GM19035 (cell line): ENCODE results near the gene PPP2R3C.
"Not testable (repeated sequence)": the region's sequence is repeated elsewhere in the genome, so short reads cannot be mapped to it uniquely, and the experiment has no call there.

Experiments
- ATAC-seq: cut with Tn5 transposase; IDR thresholded peaks from one replicate; pipeline ENCODE4 v1.9.1; 2021; ENCODE audit not compliant: unreplicated experiment

The PPP2R3C gene

GRCh38 chr14:35133542-35134328, 11.9 kb upstream of the PPP2R3C start:
- ATAC-seq, result no peak

DNA sequence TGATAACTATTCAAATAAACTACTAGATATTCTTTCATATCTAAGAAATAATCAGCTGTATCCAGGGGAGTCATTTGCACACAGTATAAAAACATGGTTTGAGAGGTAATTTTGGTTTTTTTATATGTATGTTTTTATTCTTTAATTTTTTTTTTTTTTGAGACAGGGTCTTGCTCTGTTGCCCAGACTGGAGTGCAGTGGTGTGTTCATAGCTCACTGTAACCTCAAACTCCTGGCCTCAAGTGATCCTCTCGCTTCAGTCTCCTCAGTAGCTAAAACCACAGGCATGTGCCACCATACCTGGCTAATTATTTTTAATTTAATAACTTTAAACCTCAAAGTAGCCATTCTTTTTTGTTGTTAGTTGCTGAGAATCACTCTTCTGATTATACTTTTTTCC, 2.3 kb upstream of the PPP2R3C start:
- no peak for ATAC-seq

GRCh38 chr14:35123388-35123703, 1.6 kb upstream of the PPP2R3C start:
- no peak for ATAC-seq

DNA sequence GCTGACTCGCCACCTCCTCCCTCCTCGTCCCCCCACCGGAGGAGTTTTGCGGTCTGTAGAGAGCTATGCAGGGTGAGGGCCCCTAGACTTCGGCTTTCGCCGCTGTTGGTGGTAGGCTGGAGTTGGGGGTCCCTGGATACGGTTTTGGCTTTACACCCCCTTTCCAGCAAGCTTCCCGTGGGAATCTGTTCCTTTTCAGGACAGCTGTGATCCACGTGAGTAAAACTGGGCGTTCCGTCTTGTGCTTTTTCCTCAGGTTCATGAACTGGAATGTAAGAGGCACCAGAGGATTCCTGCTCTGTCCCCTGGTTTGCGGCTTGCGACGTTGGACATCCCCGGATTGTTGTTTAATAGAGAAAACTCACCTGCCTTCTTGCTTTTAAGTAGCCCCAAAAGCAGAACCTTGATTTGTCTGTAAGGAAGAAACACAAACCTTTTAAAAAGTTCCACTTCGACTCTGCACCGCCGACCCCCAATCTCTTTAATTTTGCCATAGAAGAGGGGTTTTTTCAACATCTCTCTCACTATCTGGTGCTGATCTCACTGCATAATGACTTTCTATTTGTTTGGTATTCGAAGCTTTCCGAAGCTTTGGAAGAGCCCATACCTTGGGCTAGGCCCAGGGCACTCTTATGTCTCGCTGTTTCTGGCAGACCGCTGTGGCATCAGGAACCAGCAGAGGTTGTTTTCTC, 1.1 kb upstream of the PPP2R3C start:
- ATAC-seq, result peak; percentile 40

GRCh38 chr14:35121026-35121886, 534 bp downstream of the PPP2R3C start:
- ATAC-seq, result peak; percentile 1

DNA sequence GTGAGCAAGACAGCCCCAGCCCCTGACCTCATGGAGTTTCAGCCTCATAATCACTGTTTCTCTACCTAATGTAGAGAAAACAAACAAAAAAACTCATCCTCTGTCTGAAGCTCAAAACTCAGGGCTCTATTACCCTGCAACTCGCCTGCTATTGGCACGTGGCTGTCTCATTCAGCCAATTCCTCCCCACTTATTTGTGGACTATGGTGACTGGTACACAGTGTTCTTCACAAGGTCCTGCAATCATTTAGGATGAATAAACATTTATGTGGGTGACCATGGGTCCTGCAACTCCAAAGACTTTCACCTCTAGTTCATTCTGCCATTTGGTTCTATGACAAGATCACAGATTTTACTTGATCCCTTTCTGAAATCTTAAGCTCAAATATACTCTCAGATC, 4.7 kb downstream of the PPP2R3C start:
- no peak for ATAC-seq

DNA sequence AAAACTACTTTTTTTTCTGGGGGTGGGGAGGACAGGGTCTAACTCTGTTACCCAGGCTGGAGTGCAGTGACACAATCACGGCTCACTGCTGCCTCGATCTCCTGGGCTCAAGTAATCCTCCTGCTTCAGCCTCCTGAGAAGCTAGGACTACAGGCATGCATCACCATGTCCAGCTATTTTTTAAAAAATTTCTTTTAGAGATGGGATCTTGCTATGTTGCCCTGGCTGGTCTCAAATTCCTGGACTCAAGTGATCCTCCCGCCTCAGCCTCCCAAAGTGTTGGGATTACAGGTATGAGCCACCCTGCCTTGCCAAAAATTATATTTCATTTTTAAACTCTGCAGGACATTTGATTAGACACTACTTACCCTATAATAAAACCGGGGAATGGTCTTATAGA, 5.5 kb downstream of the PPP2R3C start:
- no peak for ATAC-seq

DNA sequence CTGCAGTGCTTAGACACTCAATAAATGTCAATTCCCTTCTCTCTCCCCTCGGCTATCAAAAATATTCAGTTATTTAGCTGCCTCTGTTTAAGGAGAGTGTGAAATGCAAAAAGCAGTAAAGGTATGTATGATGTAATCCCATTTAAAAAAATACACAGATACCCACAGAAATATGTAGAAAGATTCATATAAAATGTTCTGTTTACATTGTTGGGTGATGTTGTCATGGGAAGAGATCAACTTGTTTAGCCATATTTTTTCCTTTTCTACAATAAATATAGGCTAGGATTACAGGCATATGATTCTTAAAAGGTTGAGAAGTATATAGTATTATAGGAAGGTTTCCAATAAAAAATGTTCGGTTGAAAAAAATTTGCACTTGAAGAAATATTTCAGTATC, 7.8 kb downstream of the PPP2R3C start:
- ATAC-seq, result no peak

GRCh38 chr14:35113308-35113950, 8.4 kb downstream of the PPP2R3C start:
- no peak for ATAC-seq

DNA sequence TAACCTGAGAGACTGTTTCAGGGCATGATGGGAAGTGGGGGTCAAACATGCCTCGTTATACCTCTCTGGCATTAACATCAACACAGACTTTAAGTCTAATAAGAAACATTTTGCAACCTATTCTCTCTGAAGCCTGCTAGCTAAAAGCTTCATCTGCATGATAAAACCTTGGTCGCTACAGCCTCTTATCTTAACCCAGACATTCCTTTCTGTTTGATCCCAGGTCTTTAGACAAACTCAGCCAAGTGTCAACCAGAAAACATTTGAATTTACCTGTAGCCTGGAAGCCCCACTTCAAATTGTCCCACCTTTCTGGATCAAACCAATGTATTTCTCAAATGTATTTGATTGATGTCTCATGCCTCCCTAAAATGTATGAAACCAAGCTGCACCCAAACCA, 9.1 kb downstream of the PPP2R3C start:
- ATAC-seq, result no peak

- no peak for ATAC-seq
Observed at GRCh38 chr14:35107866-35108265, 13.9 kb downstream of the PPP2R3C start.

DNA sequence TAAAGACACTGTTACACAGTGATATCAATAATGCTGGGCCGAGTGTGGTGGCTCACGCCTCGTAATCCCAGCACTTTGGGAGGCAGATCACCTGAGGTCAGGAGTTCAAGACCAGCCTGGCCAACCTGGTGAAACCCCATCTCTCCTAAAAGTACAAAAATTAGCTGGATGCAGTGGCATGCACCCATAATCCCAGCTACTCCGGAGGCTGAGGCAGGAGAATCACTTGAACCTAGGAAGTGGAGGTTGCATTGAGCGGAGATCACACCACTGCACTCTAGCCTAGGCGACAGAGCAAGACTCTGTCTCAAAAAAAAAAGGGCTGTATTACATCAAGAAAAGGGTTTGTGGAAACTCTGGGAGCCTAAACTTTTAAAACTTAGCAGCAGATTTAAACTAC, 27.1 kb downstream of the PPP2R3C start:
- not testable (repeated sequence) for ATAC-seq

GRCh38 chr14:35088514-35088913, 33.3 kb downstream of the PPP2R3C start:
- no peak for ATAC-seq

DNA sequence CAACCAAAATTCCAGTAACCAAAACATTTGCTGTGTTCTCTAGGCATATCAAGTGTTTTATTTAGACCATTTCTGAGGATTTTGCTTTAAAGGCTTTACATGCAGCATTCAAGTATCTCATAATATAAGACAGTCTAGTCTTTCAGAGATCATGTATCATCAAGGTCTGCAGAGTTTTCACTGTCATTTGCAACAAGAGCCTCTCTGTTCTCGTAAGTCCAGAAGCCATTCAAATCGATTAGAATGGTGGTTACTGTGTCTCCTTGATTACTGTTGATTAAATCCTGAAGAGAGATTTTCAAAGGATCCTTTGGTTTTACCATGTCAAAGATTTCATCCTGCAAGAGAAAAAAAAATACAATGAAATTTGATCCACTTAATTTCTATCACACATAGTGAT, 36.3 kb downstream of the PPP2R3C start:
- no peak for ATAC-seq

DNA sequence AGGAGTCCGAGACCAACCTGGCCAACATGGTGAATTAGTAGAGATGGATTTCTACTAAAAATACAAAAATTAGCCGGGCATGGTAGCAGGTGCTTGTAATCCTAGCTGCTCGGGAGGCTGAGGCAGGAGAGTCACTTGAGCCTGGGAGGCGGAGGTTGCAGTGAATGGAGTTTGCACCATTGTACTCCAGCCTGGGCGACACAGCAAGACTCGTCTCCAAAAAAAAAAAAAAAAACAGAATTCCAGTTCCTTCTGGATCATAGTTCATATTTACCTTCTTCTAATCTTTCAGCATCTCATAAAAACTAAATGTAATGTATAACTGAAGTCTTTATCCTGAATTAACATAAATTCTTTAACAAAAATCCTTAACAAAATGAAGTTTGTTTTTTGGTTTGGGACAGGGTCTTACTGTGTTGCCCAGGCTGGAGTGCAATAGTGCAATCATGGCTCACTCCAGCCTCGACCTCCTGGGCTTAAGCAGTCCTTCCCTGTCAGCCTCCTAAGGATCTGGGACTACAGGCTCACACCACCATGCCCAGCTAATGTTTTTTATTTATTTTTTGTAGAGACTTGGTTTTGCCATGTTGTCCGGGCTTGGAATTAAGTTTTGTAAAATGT, 38.1 kb downstream of the PPP2R3C start:
- ATAC-seq, result no peak

DNA sequence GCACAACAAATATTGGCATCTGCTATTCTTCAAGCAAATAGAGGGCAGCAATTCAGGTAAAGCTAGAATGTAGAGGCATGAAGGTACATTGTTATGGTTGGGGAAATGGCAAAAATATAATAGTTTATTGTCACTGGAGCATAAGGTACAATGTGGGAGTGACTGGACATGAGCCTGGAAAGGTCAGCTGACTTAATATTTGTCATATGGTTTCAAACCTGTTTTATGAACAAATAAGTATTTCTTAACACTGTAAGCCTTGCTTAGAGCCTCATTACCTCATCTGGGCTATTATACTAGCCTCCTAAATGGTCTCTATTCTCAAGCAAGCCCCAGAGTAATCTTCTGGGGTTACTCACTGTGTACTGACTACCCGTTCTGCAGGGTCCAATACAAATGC, 42.0 kb downstream of the PPP2R3C start:
- ATAC-seq, result no peak

DNA sequence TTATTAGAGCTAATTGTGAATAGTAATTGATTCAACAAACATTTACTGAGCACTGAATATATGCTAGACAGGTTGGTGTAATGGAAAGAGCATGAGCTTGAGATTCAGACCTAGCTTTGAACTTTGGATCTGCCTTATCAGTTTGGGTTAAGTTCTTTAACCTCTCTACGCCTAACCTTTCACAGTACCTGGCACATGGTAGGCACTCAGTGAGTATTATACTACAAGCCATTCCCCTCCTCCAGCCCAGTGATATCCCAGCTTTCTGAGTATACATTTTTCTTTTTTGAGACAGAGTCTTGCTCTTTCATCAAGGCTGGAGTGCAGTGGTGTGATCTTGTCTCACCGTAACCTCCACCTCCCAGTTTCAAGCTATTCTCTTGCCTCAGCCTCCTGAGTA, 43.7 kb downstream of the PPP2R3C start:
- ATAC-seq, result no peak

DNA sequence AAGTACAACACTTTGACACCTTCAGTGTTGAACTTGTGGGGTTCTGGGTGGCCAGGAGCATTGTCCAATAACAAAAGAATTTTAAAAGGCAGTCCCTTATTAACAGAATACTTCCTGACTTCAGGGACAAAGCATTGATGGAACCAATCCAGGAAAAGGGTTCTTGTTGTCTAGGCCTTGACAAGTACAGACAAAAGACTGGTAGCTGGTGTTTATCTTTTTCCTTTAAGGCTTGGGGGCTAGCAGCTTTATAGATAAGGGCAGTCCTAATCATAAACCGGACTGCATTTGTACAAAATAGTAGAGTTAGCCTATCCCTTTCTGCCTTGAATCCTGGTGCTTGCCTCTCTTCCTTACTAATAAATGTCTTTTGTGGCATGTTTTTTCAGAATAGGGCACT, 48.3 kb downstream of the PPP2R3C start:
- ATAC-seq, result no peak

GRCh38 chr14:35072226-35072625, 49.6 kb downstream of the PPP2R3C start:
- no peak for ATAC-seq

DNA sequence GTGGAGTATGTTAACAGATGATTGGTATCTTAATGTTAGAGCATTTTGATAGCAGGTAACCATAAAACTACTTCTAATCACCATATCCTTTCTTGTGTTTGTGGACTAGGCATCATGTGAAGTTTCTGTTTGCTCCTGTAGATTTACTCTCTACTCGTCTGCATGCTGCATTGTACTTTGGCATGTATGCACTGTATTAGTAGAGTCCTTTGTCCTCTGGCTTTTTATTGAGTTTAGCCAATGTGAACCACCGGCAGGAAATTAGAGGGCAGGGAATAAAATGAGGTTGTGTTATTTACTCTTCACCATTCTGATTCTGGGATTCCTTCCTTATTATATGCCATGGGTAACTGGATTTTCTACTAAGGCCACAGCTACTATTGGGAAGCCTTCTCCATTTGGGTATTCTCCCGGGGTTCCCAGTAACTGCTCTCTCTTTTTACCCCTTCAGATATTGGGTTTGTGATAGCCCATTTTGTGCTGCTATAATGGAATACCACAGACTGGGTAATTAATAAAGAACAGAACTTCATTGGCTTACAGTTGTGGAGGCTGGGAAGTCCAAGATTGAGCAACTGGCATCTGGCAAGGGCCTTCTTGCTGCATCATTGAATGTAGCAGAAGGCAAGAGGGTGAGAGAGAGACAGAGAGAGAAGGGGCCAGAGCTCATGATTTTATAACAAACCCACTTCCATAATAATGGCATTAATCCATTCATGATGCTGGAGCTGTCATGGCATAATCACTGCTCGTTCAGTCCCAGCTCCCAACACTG, 53.4 kb downstream of the PPP2R3C start:
- no peak for ATAC-seq
